HG03135 (cell line): Measurements from ENCODE around the gene DENND5A.
"Not testable (repeated sequence)": the region's sequence is repeated elsewhere in the genome, so short reads cannot be mapped to it uniquely, and the experiment has no call there.

Experiments used
- ATAC-seq: cut with Tn5 transposase; IDR thresholded peaks from one replicate; pipeline ENCODE4 v1.9.1; 2021; ENCODE audit warnings: mild to moderate bottlenecking, moderate library complexity; ENCODE audit not compliant: unreplicated experiment

The DENND5A gene

GRCh38 chr11:9179141-9179540 lies 86.0 kb downstream of the DENND5A start:
- ATAC-seq: no peak

- no peak for ATAC-seq
Observed at GRCh38 chr11:9178716-9179115, 86.4 kb downstream of the DENND5A start.

GRCh38 chr11:9177438-9178091 lies 87.6 kb downstream of the DENND5A start:
- ATAC-seq: no peak

GRCh38 chr11:9176550-9176949 lies 88.6 kb downstream of the DENND5A start:
- no peak for ATAC-seq

GRCh38 chr11:9176136-9176535 lies 89.0 kb downstream of the DENND5A start:
- ATAC-seq: no peak

GRCh38 chr11:9172389-9172788 lies 92.8 kb downstream of the DENND5A start:
- ATAC-seq: no peak

- ATAC-seq: no peak
Observed at GRCh38 chr11:9170450-9170849, 94.7 kb downstream of the DENND5A start.

- ATAC-seq: no peak
Observed at GRCh38 chr11:9169595-9170295, 95.4 kb downstream of the DENND5A start.

GRCh38 chr11:9161991-9162390 lies 103.2 kb downstream of the DENND5A start:
- not testable (repeated sequence) for ATAC-seq

GRCh38 chr11:9160166-9160565 lies 105.0 kb downstream of the DENND5A start:
- no peak for ATAC-seq

- ATAC-seq: no peak
Observed at GRCh38 chr11:9158898-9159391, 106.2 kb downstream of the DENND5A start.

GRCh38 chr11:9155930-9156329 lies 109.2 kb downstream of the DENND5A start:
- ATAC-seq: no peak

- ATAC-seq: no peak
Observed at GRCh38 chr11:9153651-9154050, 111.5 kb downstream of the DENND5A start.

- no peak for ATAC-seq
Observed at GRCh38 chr11:9151631-9152030, 113.5 kb downstream of the DENND5A start.

- ATAC-seq: no peak
Observed at GRCh38 chr11:9150926-9151325, 114.2 kb downstream of the DENND5A start.

- ATAC-seq: no peak
Observed at GRCh38 chr11:9150501-9150900, 114.6 kb downstream of the DENND5A start.

GRCh38 chr11:9148727-9149126 lies 116.4 kb downstream of the DENND5A start:
- ATAC-seq: no peak

- no peak for ATAC-seq
Observed at GRCh38 chr11:9148035-9148434, 117.1 kb downstream of the DENND5A start.

- ATAC-seq: no peak
Observed at GRCh38 chr11:9146477-9146876, 118.7 kb downstream of the DENND5A start.

GRCh38 chr11:9145283-9145682 lies 119.9 kb downstream of the DENND5A start:
- no peak for ATAC-seq

- no peak for ATAC-seq
Observed at GRCh38 chr11:9144828-9145227, 120.3 kb downstream of the DENND5A start.

- ATAC-seq: no peak
Observed at GRCh38 chr11:9143721-9144120, 121.4 kb downstream of the DENND5A start.
